Body of pancreas (tissue), 4 donors: ENCODE measurements around the gene DYNLT2B.

Experiments
- CTCF ChIP-seq, 7 experiments: fragments of 450-650 bp in 4 of 7; fragments of 200-600 bp in 3 of 7; sonication (generic) in 3 of 7; IDR thresholded peaks; one replicate each; pipeline ENCODE4 v1.5.1; 2016 to 2019; ENCODE audit warnings: antibody characterized with exemption in 7 of 7
- POLR2A ChIP-seq, 3 donors: fragments of 450-650 bp; IDR thresholded peaks; one replicate each; pipeline ENCODE4 v1.6.1; 2016; ENCODE audit warnings: antibody characterized with exemption in 3 of 3, mild to moderate bottlenecking in 2 of 3

- TF ChIP-seq CTCF (IDR thresholded peaks at IDR 0.05) (peak in 1 of 7 experiments; percentile 14), POLR2A (IDR thresholded peaks at IDR 0.05) (peak; percentile 64 to 87 (median 84))
Observed at GRCh38 chr3:196317687-196318467, at the start of gene DYNLT2B.
